GM21825 (cell line): Measurements from ENCODE around the gene SH2D3C.

Experiments used
- ATAC-seq: cut with Tn5 transposase; IDR thresholded peaks from one replicate; pipeline ENCODE4 v1.9.1; 2021; ENCODE audit warnings: mild to moderate bottlenecking, moderate library complexity; ENCODE audit not compliant: unreplicated experiment

SH2D3C gene

DNA sequence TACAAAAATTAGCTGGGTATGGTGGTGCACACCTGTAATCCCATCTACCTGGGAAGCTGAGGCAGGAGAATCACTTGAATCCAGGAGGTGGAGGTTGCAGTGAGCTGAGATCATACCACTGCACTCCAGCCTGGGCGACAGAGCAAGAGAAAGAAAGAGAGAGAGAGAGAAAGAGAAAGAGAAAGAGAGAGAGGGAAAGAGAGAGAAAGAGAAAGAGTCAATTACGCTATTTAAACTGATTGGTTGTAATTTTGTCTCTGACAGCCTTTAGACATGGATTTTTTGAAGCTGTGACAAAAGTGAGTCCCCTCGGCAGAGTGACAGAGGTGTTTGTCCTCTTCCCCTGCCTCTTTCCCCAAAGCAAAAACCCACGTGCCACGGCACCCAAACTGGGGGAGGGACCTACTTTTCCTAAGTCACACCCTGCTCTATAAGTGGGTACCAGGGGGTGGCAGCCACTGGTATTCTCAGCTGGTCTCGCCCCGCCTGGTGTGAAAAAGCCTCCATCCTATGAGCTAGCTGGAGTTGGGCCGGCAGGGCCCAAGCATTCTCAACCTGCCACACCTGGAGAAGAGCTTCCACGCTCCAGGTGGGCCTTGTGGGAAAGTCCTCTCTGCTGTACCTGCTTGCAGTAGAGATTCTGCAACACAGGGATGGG is 75.0 kb downstream of the SH2D3C start:
- ATAC-seq = no peak

DNA sequence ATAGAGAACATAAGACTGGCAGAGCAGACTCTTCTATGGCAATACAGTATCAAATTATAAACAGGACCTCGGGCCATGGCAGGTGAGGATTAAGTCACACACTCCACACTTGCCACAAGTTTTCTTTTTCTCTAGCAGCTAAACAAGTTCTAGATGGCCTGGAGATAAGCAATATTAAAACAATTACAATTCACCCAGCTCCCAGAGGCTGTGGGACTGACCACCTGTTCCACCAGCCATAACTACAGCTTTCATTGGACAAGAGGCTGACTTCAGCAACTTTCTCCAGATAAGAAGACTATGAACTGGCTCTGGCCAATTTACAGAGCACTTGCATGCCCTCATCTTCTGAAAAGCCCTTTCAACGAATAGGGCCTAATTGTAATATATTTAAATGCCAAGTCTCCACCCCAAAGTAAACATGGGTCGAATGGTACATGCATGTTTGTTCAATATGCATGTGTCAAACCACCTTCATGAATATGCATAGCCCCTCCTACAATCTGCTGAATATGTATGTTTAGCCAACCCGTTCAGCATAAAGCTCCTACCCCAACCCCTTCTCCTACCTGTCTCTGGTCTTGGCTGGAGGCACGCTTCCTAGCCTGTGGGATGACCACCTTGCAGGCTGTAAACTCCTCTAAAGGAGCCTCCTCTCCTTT is 77.7 kb downstream of the SH2D3C start:
- ATAC-seq = no peak

DNA sequence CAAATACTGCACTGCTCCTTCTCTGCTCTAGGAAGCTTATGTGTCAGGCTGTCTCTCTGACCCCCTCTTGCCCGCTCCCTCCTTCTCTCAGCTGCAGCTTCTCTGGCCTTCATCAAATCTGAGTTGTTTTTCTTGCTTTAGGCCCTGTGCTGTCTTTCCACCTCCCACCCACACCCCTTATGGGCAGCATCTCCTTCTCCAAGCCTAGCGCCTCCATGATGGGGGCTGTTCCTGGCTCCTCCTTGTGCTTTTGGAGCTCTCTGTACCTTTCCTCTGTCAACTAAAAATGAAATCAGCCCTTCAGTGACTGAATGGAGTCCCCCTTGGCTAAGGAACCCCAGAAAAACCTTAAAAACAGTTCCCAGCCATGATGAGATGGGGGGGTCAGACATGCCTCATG is 78.3 kb downstream of the SH2D3C start:
- ATAC-seq = no peak

DNA sequence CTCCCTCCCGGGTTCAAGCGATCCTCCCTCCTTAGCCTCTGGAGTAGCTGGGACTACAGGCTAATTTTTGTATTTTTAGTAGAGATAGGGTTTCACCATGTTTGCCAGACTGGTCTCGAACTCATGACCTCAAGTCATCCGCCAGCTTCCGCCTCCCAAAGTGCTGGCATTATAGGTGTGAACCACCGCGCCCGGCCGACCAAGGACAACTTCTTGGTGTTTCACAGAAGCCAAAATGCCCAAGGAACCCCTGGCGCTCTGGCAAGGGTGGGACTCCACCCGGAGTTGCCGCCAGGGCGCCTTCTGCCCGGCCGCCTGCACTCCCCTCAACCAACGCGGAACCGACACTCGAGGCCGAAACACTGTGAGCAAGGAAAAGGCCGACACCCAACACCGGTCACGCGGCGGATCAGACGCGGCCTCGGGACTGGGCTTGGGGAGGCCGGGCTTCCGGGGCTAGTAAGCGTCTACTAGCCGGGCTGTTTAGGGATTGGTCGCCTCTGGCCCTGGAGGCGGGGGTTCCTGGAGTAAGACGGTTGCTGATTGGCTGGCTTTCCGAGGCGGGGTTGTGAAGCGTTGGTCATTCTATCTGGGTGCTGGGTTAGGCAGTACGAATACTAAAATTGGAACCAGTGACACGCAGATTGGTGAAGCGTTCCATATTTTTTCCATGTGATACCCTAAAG is 79.3 kb downstream of the SH2D3C start:
- peak; percentile 93 for ATAC-seq

DNA sequence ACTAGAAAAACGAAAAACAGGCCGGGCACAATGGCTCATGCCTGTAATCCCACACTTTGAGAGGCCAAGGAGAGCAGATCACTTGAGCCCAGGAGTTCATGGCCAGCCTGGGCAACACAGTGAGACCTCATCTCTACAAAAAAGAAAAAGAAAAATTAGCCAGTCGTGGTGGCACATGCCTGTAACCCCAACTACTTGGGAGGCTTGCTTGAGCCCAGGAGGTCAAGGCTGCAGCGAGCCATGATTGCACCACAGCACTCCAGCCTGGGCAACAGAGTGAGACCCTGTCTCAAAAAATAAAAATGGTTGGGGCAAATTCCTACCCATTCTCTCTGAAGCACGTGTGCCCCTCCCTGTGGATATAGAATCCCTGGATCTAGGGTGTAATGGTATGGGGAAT is 80.1 kb downstream of the SH2D3C start:
- no peak for ATAC-seq

DNA sequence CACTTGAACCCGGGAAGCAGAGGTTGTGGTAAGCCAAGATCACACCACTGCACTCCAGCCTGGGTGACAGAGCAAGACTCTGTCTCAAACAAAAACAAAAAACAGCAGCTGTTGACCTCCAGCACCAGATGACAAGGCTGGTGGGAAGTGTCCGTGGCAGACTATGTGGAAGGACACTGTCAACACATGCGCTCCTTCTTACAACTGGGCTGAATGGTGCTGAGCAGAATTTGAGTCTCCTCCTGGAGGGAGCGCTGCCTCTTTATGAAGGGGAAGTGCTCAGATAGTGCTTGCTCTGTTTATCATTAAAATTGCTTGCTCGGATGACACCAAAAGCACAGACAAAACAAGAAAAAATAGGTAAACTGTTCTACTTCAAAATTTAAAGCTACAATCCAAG is 80.9 kb downstream of the SH2D3C start:
- ATAC-seq = no peak

DNA sequence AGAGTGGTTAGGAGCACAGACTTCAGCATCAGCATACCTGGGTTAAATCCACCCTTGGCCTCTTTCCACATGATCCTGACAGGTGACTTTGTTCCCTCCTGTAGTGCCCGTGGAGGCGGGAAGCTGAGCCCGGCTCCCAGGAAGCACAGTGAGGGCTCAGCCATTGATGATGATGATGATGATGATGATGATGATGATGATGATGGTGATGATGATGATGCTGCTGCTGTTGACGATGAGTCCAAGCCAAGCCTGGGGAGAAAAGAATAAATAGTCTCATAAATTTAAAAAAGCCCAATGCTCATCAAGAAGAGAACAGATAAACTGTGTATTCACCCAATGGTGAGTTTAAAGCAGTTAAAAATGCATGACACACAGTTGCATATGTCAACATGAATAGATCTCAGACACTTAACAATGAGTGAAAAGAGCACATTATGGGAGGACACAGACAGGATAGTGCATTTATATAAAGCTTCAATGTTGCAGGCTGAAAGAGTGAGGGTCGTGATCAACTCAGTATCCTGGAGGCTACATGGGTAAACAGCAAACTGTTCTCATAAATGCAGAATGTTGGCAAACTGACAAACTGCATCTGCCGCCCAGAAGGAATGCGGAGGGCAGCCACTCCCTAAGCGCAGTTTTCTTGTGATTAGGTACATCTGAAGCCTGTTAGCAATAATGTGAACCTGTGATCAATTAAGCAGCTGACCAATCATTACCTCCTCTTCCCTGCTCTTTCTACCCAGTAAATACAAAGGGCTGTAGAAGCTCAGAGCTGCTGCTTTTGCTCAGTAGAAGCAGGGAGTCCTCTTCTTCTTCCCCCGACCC is 83.4 kb downstream of the SH2D3C start:
- ATAC-seq = no peak

DNA sequence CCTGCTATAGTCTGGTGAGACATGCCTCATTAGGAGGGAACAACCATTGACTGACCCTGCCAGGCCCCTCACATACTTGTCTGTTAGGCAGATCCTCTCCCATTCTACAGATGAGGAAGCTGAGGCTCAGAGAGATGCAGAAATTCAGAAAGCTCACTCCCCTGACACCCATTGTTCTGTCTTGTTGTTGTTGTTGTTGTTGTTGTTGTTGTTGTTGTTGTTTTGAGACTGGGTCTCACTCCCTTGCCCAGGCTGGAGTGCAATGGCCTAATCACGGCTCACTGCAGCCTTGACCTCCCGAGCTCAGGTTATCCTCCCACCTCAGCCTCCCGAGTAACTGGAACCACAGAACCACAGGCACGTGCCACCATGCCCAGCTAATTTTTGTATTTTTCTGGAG is 84.8 kb downstream of the SH2D3C start:
- no peak for ATAC-seq

DNA sequence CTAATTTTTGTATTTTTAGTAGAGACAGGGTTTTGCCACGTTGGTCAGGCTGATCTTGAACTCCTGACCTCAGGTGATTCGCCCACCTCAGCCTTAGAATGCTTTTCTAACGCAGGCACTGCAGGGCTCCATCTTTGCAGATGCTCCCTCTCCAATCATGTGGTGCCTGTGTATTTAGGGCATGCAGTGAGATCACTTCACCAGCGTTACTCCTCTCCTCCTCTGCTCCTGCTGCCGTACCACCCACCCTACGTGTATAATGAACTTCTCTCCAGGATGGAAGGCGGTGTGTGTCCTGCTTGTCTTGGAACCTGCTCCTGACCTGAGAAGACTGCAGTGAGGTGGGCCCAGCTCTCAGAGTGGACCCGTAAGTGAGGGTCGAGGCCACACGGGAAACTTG is 85.3 kb downstream of the SH2D3C start:
- ATAC-seq = no peak

DNA sequence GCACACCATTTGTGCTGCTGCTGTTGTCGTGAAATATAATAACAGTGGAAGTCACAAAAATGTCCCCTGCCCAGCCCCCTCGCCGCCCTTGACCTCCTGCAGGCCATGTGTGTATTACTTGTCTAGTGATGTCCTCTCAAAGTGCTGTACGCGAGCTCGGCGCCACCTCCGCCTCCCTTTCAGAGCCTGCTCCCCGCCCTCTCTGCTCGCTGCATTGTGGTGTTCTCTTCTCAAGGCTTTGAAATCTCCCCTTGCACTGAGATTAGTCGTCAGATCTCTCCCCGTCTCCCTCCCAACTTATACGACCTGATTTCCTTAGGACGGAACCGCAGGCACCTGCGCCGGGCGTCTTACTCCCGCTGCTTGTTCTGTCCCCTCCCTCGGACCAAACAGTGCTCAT is 86.4 kb downstream of the SH2D3C start:
- ATAC-seq = no peak

DNA sequence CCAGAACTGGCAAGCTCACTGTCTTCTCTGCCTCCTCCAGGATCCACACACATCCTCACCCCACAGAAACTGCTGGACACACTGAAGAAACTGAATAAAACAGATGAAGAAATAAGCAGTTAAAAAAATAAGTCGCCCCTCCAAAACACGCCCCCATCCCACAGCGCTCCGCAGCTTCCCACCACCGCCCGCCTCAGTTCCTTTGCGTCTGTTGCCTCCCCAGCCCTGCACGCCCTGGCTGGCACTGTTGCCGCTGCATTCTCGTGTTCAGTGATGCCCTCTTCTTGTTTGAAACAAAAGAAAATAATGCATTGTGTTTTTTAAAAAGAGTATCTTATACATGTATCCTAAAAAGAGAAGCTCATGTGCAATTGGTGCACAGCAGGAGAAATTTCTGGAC is 87.7 kb downstream of the SH2D3C start:
- no peak for ATAC-seq

DNA sequence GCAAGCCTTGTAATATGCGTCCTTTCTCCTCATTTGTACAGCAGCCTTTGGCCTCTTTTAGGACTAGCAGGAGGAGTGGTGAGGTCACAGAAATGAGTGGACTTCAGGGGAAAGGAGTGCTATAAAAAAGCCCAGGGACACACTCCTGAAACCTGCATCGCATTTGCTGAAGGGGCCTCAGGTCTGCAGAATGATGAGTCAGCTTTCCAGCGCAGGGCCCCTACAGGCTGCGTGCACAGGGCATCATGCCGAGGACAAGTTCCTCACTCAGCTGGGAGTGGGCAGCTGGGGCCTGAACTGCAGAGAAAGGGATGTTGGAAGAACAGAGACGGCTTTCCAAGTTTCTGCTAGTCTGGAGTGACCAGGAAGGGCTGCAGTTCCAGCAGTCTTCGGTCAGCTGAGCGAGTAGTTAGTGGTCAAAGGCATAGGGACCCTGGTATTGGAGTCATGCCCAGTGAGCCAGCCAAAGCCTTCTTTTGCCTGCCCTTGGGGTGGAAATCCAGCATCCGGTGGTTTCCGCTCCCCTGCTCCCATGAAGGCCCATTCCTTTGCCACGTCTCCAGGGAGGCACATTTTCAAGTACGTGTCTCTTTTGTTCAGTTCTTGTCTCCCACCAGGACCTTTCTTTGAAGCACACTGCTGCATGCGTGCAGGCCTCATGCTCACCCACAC is 89.0 kb downstream of the SH2D3C start:
- no peak for ATAC-seq
